Measurements from ENCODE around the gene TMEM170B. TPM values are rescaled to one million over a fixed set of nuclear protein-coding genes. Genes with fewer than 3 reads are reported as not detected.

Gene TMEM170B
- total and polyA plus RNA-seq, 9 of the 15 experiments (the other 6 are each of a cell fraction or from before 2014, with no cell fraction given) = 0.03 to 0.11 (median 0.07) TPM

DNA sequence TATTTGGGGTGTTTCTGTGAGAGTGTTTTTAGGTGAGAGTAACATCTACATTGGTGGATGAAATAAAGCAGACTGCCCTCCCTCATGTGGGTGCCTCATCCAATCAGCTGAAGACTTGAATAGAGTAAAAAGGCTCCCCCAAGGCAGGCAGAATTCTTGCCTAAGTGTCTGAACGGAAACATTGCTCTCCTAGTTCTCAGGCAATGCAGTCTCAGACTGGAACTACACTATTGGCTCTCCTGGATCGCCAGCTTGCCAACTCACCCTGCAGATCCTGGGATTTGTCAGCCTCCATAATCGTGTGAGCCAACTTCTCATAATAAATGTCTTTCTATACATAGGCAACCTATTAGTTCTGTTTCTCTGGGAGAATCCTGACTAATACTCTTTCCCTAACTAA, 5.5 kb upstream of the TMEM170B start (continued):
- no peak for TF ChIP-seq ZNF740 (CRISPR knock-in tag; IDR thresholded peaks at IDR 0.05)
- TF ChIP-seq ZNF740 (tag; IDR thresholded peaks at IDR 0.05) = no peak
- TF ChIP-seq TRIM24 (IDR thresholded peaks at IDR 0.05) = no peak
- TF ChIP-seq TEAD4 (IDR thresholded peaks at IDR 0.05; ENCODE audit: low read length) = no peak
- no peak for TF ChIP-seq TEAD4 (CRISPR knock-in tag; IDR thresholded peaks at IDR 0.05; ENCODE audit: borderline replicate concordance)
- TF ChIP-seq HOXB6 (CRISPR knock-in tag; IDR thresholded peaks at IDR 0.05; ENCODE audit: borderline replicate concordance) = no peak
- TF ChIP-seq CHD2 (IDR thresholded peaks at IDR 0.05; ENCODE audit: low read depth, low read length) = no peak
- no peak for TF ChIP-seq ZNF121 (CRISPR knock-in tag; conservative IDR thresholded peaks at IDR 0.05)
- TF ChIP-seq ZNF41 (CRISPR knock-in tag; conservative IDR thresholded peaks at IDR 0.05) = no peak
- no peak for TF ChIP-seq PHTF2 (CRISPR knock-in tag; IDR thresholded peaks at IDR 0.05)
- TF ChIP-seq SPI1 (IDR thresholded peaks at IDR 0.05; ENCODE audit: borderline replicate concordance, low read depth, low read length) = no peak
- TF ChIP-seq, protein P1, sequence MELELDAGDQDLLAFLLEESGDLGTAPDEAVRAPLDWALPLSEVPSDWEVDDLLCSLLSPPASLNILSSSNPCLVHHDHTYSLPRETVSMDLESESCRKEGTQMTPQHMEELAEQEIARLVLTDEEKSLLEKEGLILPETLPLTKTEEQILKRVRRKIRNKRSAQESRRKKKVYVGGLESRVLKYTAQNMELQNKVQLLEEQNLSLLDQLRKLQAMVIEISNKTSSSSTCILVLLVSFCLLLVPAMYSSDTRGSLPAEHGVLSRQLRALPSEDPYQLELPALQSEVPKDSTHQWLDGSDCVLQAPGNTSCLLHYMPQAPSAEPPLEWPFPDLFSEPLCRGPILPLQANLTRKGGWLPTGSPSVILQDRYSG (tag; conservative IDR thresholded peaks at IDR 0.05; ENCODE audit: low read depth) = no peak

Measured in K562 (cell line).